Mucosa of stomach (tissue), 1 donor: Measurements from ENCODE around the gene ASB13.

Source experiments
- H3K27me3 ChIP-seq: one replicate; pipeline ENCODE4 v1.7.0; 2013; ENCODE audit warnings: mild to moderate bottlenecking, low read length; ENCODE audit not compliant: control insufficient read depth, insufficient read depth
- H3K36me3 ChIP-seq: one replicate; pipeline ENCODE4 v1.7.0; 2013; ENCODE audit warnings: low read length; ENCODE audit not compliant: control insufficient read depth, insufficient read depth
- H3K4me1 ChIP-seq: one replicate; pipeline ENCODE4 v1.7.0; 2013; ENCODE audit warnings: mild to moderate bottlenecking, low read length; ENCODE audit not compliant: control insufficient read depth, insufficient read depth
- H3K4me3 ChIP-seq: one replicate; pipeline ENCODE4 v1.7.0; 2013; ENCODE audit warnings: low read length
- H3K9ac ChIP-seq: one replicate; pipeline ENCODE4 v1.7.0; 2013; ENCODE audit warnings: mild to moderate bottlenecking, low read length, moderate library complexity
- H3K9me3 ChIP-seq: one replicate; pipeline ENCODE4 v1.7.0; 2013; ENCODE audit warnings: mild to moderate bottlenecking, low read length, moderate library complexity; ENCODE audit not compliant: control insufficient read depth
- donor health status: Pancreatic carcinoma.

The ASB13 gene, protein sequence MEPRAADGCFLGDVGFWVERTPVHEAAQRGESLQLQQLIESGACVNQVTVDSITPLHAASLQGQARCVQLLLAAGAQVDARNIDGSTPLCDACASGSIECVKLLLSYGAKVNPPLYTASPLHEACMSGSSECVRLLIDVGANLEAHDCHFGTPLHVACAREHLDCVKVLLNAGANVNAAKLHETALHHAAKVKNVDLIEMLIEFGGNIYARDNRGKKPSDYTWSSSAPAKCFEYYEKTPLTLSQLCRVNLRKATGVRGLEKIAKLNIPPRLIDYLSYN

GRCh38 chr10:5666008-5666840 lies at the start of gene ASB13:
TSS of gene ASB13 (minus strand) at chr10:5666595. CDS start at chr10:5666551, 44 bp downstream.
- Histone ChIP-seq H3K9me3 (no peaks in the 10 kb centered on the region), H3K27me3 (no peaks in the 10 kb centered on the region), H3K4me1 (peaks cover 26% of the 10 kb centered on the region), H3K36me3 (no peaks in the 10 kb centered on the region), H3K9ac (peak within 1 kb of the TSS; percentile 80), H3K4me3 (peak within 1 kb of the TSS; percentile 22)

DNA sequence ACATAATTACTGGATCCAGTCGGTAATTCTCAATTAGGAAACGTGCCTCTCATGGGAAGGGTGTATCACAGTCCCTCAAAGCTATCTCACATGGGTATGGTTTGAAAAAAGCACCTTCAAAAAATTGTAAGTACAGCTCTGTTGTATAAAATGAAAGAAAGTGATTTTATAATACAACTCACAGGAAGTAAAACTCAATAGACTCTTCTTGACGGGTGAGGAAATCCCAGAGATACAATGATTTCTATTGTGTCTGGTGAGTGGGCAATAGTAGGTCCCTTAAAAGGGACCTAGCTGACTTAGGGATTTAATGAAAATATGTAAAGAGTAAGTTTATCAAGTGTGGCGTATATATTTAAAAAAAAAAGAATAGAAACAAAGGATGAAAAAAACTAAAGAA lies 45.2 kb upstream of the ASB13 start:
- Histone ChIP-seq H3K4me3 (no peak overlapping the region), H3K4me1 (no peaks in the 10 kb centered on the region), H3K9ac (no peak overlapping the region)

GRCh38 chr10:5710859-5711258 lies 44.5 kb upstream of the ASB13 start:
- Histone ChIP-seq H3K4me3 (no peak overlapping the region), H3K4me1 (no peaks in the 10 kb centered on the region), H3K9ac (peak overlapping the region; percentile 33), H3K36me3 (no peaks in the 10 kb centered on the region), H3K9me3 (no peaks in the 10 kb centered on the region), H3K27me3 (no peaks in the 10 kb centered on the region)

More for the DNA sequence above, 45.2 kb upstream of the ASB13 start:
- no peaks in the 10 kb centered on the region for H3K9me3 ChIP-seq
- no peaks in the 10 kb centered on the region for H3K27me3 ChIP-seq
- no peaks in the 10 kb centered on the region for H3K36me3 ChIP-seq

GRCh38 chr10:5709865-5710264 lies 43.5 kb upstream of the ASB13 start:
- no peak overlapping the region for H3K4me3 ChIP-seq
- no peaks in the 10 kb centered on the region for H3K4me1 ChIP-seq
- no peaks in the 10 kb centered on the region for H3K36me3 ChIP-seq
- H3K9ac ChIP-seq: no peak overlapping the region
- no peaks in the 10 kb centered on the region for H3K9me3 ChIP-seq
- H3K27me3 ChIP-seq: no peaks in the 10 kb centered on the region

GRCh38 chr10:5708356-5708755 lies 42.0 kb upstream of the ASB13 start:
- Histone ChIP-seq H3K9me3 (no peaks in the 10 kb centered on the region), H3K4me1 (no peaks in the 10 kb centered on the region), H3K4me3 (no peak overlapping the region), H3K9ac (no peak overlapping the region), H3K36me3 (no peaks in the 10 kb centered on the region), H3K27me3 (no peaks in the 10 kb centered on the region)

- no peaks in the 10 kb centered on the region for H3K36me3 ChIP-seq
- H3K9ac ChIP-seq: no peak overlapping the region
- H3K4me3 ChIP-seq: no peak overlapping the region
- no peaks in the 10 kb centered on the region for H3K27me3 ChIP-seq
- H3K9me3 ChIP-seq: no peaks in the 10 kb centered on the region
- H3K4me1 ChIP-seq: peaks cover 16% of the 10 kb centered on the region
These were observed 31.7 kb upstream of the ASB13 start for GRCh38 chr10:5698062-5698461.

GRCh38 chr10:5697342-5697741 lies 30.9 kb upstream of the ASB13 start:
- Histone ChIP-seq H3K9me3 (no peaks in the 10 kb centered on the region), H3K9ac (no peak overlapping the region), H3K4me3 (no peak overlapping the region), H3K36me3 (no peaks in the 10 kb centered on the region), H3K4me1 (peaks cover 22% of the 10 kb centered on the region), H3K27me3 (no peaks in the 10 kb centered on the region)

DNA sequence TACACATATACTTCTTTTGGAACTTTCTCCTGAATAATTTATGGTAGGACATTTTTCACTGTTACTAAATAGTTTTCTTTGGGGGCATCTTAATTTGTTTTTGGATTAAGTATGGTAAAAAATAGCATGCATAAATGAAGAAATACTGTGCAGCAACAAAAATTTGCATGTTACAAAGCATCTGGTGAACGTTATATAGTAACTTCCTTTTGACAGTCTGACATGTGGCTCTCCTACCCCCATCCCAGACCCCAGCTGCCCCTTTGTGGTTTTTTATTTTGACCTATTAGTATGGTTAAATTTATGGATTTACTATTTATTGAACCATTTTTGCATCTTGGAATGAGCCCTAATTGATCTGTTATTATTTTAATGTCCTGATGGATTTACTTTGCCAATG lies 28.2 kb upstream of the ASB13 start:
- H3K9me3 ChIP-seq: no peaks in the 10 kb centered on the region
- H3K9ac ChIP-seq: no peak overlapping the region
- peaks cover 30% of the 10 kb centered on the region for H3K4me1 ChIP-seq
- H3K4me3 ChIP-seq: no peak overlapping the region
- H3K27me3 ChIP-seq: no peaks in the 10 kb centered on the region
- H3K36me3 ChIP-seq: no peaks in the 10 kb centered on the region

- Histone ChIP-seq H3K4me1 (peaks cover 30% of the 10 kb centered on the region), H3K27me3 (no peaks in the 10 kb centered on the region), H3K9me3 (no peaks in the 10 kb centered on the region), H3K4me3 (peak overlapping the region; percentile 65), H3K36me3 (no peaks in the 10 kb centered on the region), H3K9ac (peak overlapping the region; percentile 68)
These were observed 26.3 kb upstream of the ASB13 start for GRCh38 chr10:5692461-5693358.

DNA sequence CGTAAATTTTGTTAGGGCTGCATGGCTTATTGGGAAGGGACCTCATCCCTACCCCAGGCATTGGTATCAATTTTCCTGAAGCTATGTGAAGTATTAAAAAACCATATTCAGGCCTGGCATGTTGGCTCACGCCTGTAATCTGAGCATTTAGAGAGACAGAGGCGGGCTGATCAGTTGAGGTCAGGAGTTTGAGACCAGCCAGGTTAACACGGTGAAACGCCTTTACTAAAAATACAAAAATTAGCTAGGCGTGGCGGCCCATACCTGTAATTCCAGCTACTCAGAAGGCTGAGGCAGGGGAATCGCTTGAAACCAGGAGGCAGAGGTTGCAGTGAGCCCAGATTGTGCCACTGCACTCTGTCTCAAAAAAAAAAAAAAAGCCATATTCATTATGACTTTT lies 25.4 kb upstream of the ASB13 start:
- no peaks in the 10 kb centered on the region for H3K9me3 ChIP-seq
- H3K4me1 ChIP-seq: peaks cover 26% of the 10 kb centered on the region
- no peak overlapping the region for H3K4me3 ChIP-seq
- H3K9ac ChIP-seq: no peak overlapping the region
- no peaks in the 10 kb centered on the region for H3K27me3 ChIP-seq
- H3K36me3 ChIP-seq: no peaks in the 10 kb centered on the region

DNA sequence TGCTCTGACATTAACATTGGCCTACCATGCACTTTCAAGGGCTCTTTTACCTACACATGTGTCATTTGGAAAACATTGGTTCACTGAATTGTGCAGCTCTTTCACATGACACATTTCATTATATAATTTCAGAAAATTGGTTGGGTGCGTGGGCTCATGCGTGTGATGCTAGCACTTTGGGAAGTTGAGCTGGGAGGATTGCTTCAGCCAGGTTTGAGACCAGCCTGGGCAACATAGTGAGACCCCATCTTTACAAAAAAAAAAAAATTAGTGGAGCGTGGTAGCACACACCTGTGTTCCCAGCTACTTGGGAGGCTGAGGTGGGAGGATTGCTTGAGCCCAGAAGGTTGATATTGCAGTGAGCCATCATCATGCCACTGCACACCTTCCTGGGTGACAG lies 22.2 kb upstream of the ASB13 start:
- Histone ChIP-seq H3K36me3 (no peaks in the 10 kb centered on the region), H3K4me3 (no peak overlapping the region), H3K9me3 (no peaks in the 10 kb centered on the region), H3K9ac (no peak overlapping the region), H3K4me1 (peaks cover 14% of the 10 kb centered on the region), H3K27me3 (no peaks in the 10 kb centered on the region)
